Activated T-cell treated with anti-CD3 and anti-CD28 coated beads, Interleukin-2, amount 50 U/mL, for 72 hours (primary cell): ENCODE measurements around the gene GAL3ST1. TPM values are rescaled to one million over a fixed set of nuclear protein-coding genes. Genes with fewer than 3 reads are reported as not detected.

Experiments used
- ATAC-seq, 2 donors: fragments of 150-1000 bp; cut with Tn5 transposase; replicated peaks in 1 of 2; 2 replicates each; pipeline ENCODE4 v1.10.0; 2021; ENCODE audit warnings: moderate library complexity in 2 of 2, mild to moderate bottlenecking in 1 of 2
- DNase-seq, 2 donors: peaks; one replicate each; pipeline ENCODE4 v3.0.0; 2021 to 2022; ENCODE audit warnings: mixed read lengths in 1 of 2
- H3K27ac Mint-ChIP-seq: one replicate; pipeline ENCODE4 v1.8.0; 2022; ENCODE audit warnings: mild to moderate bottlenecking, moderate library complexity, mixed read lengths
- H3K27me3 Mint-ChIP-seq: one replicate; pipeline ENCODE4 v1.8.0; 2022; ENCODE audit warnings: low read depth, mixed read lengths
- H3K36me3 Mint-ChIP-seq, 2 donors: one replicate each; pipeline ENCODE4 v1.8.0; 2022; ENCODE audit warnings: mixed read lengths in 2 of 2, mild to moderate bottlenecking in 1 of 2; ENCODE audit not compliant: insufficient read depth in 2 of 2
- H3K4me1 Mint-ChIP-seq: one replicate; pipeline ENCODE4 v1.8.0; 2022; ENCODE audit warnings: low read depth, mixed read lengths
- H3K4me3 Mint-ChIP-seq, 2 donors: one replicate each; pipeline ENCODE4 v1.8.0; 2022; ENCODE audit warnings: mild to moderate bottlenecking in 2 of 2, mixed read lengths in 2 of 2, moderate library complexity in 2 of 2
- H3K9me3 Mint-ChIP-seq, 2 donors: one replicate each; pipeline ENCODE4 v1.8.0; 2022; ENCODE audit warnings: mixed read lengths in 2 of 2
- total RNA-seq, 2 donors: library from RNA; stranded (reverse); gene quantifications; one replicate each; pipeline ENCODE4 v1.2.3, GENCODE V29; 2022

The GAL3ST1 gene
- total RNA-seq, 2 donors from 2014 or later, result 1.1 to 1.7 TPM

GRCh38 chr22:30586414-30586813 is 11.9 kb upstream of the GAL3ST1 start:
- no peak for ATAC-seq
- no peak for DNase-seq
- no peak overlapping the region for H3K27ac Mint-ChIP-seq

GRCh38 chr22:30584441-30584840 is 10.0 kb upstream of the GAL3ST1 start:
- no peak for DNase-seq
- ATAC-seq, result no peak
- H3K27me3 Mint-ChIP-seq, result no peaks in the 10 kb centered on the region
- no peaks in the 10 kb centered on the region for H3K4me1 Mint-ChIP-seq
- peaks cover 2 to 25% of the 10 kb centered on the region in 2 donors for H3K36me3 Mint-ChIP-seq
- H3K27ac Mint-ChIP-seq, result no peak overlapping the region
- no peaks in the 10 kb centered on the region for H3K9me3 Mint-ChIP-seq
- no peak overlapping the region for H3K4me3 Mint-ChIP-seq

More at GRCh38 chr22:30586414-30586813, 11.9 kb upstream of the GAL3ST1 start:
- Mint-ChIP-seq H3K4me3 (no peak overlapping the region), H3K4me1 (no peaks in the 10 kb centered on the region), H3K27me3 (no peaks in the 10 kb centered on the region), H3K36me3 (peaks cover 2 to 21% of the 10 kb centered on the region in 2 donors), H3K9me3 (no peaks in the 10 kb centered on the region)

GRCh38 chr22:30582788-30583545 is 8.5 kb upstream of the GAL3ST1 start:
- Mint-ChIP-seq H3K9me3 (no peaks in the 10 kb centered on the region), H3K27ac (no peak overlapping the region), H3K4me3 (no peak overlapping the region), H3K4me1 (no peaks in the 10 kb centered on the region), H3K36me3 (peaks cover 4 to 29% of the 10 kb centered on the region in 2 donors), H3K27me3 (no peaks in the 10 kb centered on the region)
- no peak for ATAC-seq
- DNase-seq, result no peak

- DNase-seq, result no peak
- Mint-ChIP-seq H3K27ac (no peak overlapping the region), H3K4me1 (no peaks in the 10 kb centered on the region), H3K4me3 (no peak overlapping the region), H3K9me3 (no peaks in the 10 kb centered on the region), H3K36me3 (peaks cover 2 to 25% of the 10 kb centered on the region in 2 donors), H3K27me3 (no peaks in the 10 kb centered on the region)
- no peak for ATAC-seq
Observed at GRCh38 chr22:30582051-30582450, 7.6 kb upstream of the GAL3ST1 start.

GRCh38 chr22:30580896-30581295 is 6.4 kb upstream of the GAL3ST1 start:
- peaks cover 4 to 17% of the 10 kb centered on the region in 2 donors for H3K36me3 Mint-ChIP-seq
- H3K4me1 Mint-ChIP-seq, result no peaks in the 10 kb centered on the region
- H3K9me3 Mint-ChIP-seq, result no peaks in the 10 kb centered on the region
- DNase-seq (no peak), ATAC-seq (no peak)
- H3K4me3 Mint-ChIP-seq, result no peak overlapping the region
- H3K27ac Mint-ChIP-seq, result no peak overlapping the region
- no peaks in the 10 kb centered on the region for H3K27me3 Mint-ChIP-seq

GRCh38 chr22:30578481-30578880 is 4.0 kb upstream of the GAL3ST1 start:
- peaks cover 4 to 9% of the 10 kb centered on the region in 2 donors for H3K36me3 Mint-ChIP-seq
- H3K9me3 Mint-ChIP-seq, result no peaks in the 10 kb centered on the region
- H3K27me3 Mint-ChIP-seq, result no peaks in the 10 kb centered on the region
- no peaks in the 10 kb centered on the region for H3K4me1 Mint-ChIP-seq
- no peak overlapping the region for H3K27ac Mint-ChIP-seq
- ATAC-seq (no peak), DNase-seq (no peak)
- no peak overlapping the region for H3K4me3 Mint-ChIP-seq

GRCh38 chr22:30575859-30576258 is 1.4 kb upstream of the GAL3ST1 start:
- Mint-ChIP-seq H3K9me3 (no peaks in the 10 kb centered on the region), H3K36me3 (peaks cover 4 to 7% of the 10 kb centered on the region in 2 donors), H3K4me1 (no peaks in the 10 kb centered on the region), H3K27ac (no peak overlapping the region), H3K27me3 (no peaks in the 10 kb centered on the region), H3K4me3 (no peak overlapping the region)
- no peak for DNase-seq
- ATAC-seq, result no peak

GRCh38 chr22:30574997-30575671 is 669 bp upstream of the GAL3ST1 start:
- no peaks in the 10 kb centered on the region for H3K27me3 Mint-ChIP-seq
- H3K4me3 Mint-ChIP-seq, result no peak overlapping the region
- no peak for DNase-seq
- no peak for ATAC-seq
- peaks cover 4 to 6% of the 10 kb centered on the region in 2 donors for H3K36me3 Mint-ChIP-seq
- H3K4me1 Mint-ChIP-seq, result no peaks in the 10 kb centered on the region
- H3K27ac Mint-ChIP-seq, result no peak overlapping the region
- H3K9me3 Mint-ChIP-seq, result no peaks in the 10 kb centered on the region

GRCh38 chr22:30573594-30574094 is 821 bp downstream of the GAL3ST1 start:
- H3K27me3 Mint-ChIP-seq, result no peaks in the 10 kb centered on the region
- H3K9me3 Mint-ChIP-seq, result no peaks in the 10 kb centered on the region
- DNase-seq, result no peak
- H3K4me3 Mint-ChIP-seq, result no peak overlapping the region
- no peak for ATAC-seq
- no peaks in the 10 kb centered on the region for H3K4me1 Mint-ChIP-seq
- H3K36me3 Mint-ChIP-seq, result peaks cover 0 to 2% of the 10 kb centered on the region in 2 donors
- H3K27ac Mint-ChIP-seq, result no peak overlapping the region

- no peaks in the 10 kb centered on the region for H3K9me3 Mint-ChIP-seq
- H3K4me1 Mint-ChIP-seq, result no peaks in the 10 kb centered on the region
- H3K36me3 Mint-ChIP-seq, result peaks cover 0 to 2% of the 10 kb centered on the region in 2 donors
- H3K4me3 Mint-ChIP-seq, result no peak overlapping the region
- ATAC-seq (no peak), DNase-seq (no peak)
- no peaks in the 10 kb centered on the region for H3K27me3 Mint-ChIP-seq
- no peak overlapping the region for H3K27ac Mint-ChIP-seq
Observed at GRCh38 chr22:30572840-30573593, 1.4 kb downstream of the GAL3ST1 start.

- Mint-ChIP-seq H3K36me3 (peaks cover 0 to 2% of the 10 kb centered on the region in 2 donors), H3K27ac (no peak overlapping the region)
- ATAC-seq, result no peak
Observed at GRCh38 chr22:30572210-30572609, 2.3 kb downstream of the GAL3ST1 start.

GRCh38 chr22:30569674-30570202 is 4.7 kb downstream of the GAL3ST1 start:
- no peaks in the 10 kb centered on the region for H3K4me1 Mint-ChIP-seq
- H3K9me3 Mint-ChIP-seq, result no peaks in the 10 kb centered on the region
- H3K36me3 Mint-ChIP-seq, result no peaks in the 10 kb centered on the region
- H3K4me3 Mint-ChIP-seq, result no peak overlapping the region
- no peak for ATAC-seq
- no peak overlapping the region for H3K27ac Mint-ChIP-seq
- no peak for DNase-seq
- no peaks in the 10 kb centered on the region for H3K27me3 Mint-ChIP-seq

More at GRCh38 chr22:30572210-30572609, 2.3 kb downstream of the GAL3ST1 start:
- no peaks in the 10 kb centered on the region for H3K9me3 Mint-ChIP-seq
- H3K4me1 Mint-ChIP-seq, result no peaks in the 10 kb centered on the region
- no peak overlapping the region for H3K4me3 Mint-ChIP-seq
- no peak for DNase-seq
- no peaks in the 10 kb centered on the region for H3K27me3 Mint-ChIP-seq
